DMS53 (cell line): Measurements from ENCODE around the gene ATP2C1.
A peak's percentile ranks its signal among the peaks of the same experiment; 100 is the strongest.

Source experiments
- DNase-seq: peaks from one replicate; lab custom pipeline; 2025; lab: John Stamatoyannopoulos, UW

Gene ATP2C1

DNA sequence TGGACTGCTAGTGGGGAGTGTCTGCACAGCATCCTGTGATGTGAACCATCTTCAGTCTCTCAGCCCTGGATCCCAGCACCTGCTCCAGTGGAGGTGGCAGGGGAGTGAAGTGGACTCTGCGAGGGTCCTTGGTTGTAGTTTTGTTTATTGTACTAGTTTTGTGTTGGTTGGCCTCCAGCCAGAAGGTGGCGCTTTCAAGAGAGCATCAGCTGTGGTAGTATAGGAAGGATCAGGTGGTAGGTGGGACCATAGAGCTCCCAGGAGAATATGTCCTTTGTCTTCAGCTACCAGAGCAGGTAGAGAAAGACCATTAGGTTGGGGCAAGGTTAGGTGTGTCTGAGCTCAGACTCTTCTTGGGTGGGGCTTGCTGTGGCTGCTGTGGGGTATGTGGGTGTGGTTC, 153.7 kb downstream of the ATP2C1 start:
- DNase-seq: peak; percentile 8

DNA sequence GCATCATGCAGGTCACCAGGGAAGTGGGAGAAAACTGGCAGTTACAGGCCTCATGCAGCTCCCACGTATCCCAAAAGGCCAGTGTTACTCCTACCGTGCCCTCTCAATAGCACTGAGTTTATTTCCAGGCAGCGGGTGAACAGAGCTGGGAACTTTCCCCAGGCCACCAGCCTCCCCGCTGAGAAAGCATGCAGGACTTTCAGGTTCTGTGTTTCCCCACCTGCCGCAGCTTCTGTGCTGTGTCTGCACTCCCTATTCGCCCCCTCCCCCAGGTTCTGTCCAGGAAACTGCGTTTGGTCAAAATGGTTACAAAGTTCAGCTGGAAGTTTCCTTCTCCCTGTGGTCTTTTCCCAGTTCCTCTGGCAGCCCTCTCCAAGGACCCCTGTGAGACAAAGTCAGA, 154.1 kb downstream of the ATP2C1 start:
- DNase-seq: no peak

DNA sequence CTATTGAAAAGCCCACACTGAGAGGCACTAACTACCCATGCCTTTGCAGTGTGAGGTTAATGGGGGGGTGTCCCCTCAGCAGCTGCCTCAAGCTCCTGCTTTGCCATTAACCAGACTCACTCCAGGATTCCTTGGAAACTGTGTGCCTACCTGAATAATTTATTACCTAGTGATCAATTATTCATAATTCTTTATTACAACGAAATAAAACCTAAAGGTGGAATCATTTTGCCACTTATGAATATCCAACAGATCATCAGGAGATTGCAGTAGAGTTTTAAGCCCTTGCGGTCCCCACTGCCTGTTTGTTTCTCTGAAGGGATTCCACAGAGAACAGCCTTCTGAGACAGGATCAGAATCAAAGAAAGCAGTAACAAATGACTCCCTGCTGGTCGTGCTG, 156.1 kb downstream of the ATP2C1 start:
- no peak for DNase-seq

DNA sequence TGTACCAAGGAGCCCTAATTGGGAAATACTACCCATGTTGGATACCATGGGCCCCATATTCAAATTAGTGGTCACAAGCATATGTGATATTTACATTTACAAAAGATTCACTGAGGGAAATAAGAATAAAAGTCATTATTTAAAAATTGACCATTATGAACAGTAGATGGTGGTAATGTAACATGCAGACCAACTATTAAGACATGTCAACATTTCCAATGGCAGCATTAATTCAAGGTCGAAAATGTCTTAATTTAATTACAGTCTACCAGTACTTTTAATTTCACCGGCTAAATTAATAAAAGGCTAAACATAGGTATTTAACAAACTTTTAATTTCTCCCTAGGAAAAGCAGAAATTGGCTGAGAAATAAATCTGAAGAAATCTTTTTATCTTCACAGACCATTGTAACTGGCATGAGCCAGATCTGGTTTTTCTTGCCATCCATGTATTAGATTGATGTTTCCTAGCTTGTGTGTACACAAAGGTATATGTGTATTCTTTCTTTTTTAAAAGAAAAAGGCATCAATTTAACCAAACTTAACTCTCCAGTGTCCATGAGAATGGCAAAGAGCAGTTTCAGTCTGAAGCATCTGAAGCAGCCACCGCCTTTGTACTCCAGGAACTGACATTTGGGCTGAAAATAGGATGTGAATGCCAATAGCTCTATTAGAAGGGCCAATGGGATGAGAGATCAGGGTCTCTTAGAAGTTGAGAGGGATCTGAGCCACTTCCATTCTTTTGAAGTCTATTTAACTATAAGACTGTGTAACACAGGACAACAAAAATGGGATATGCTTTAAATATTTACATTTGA, 159.4 kb downstream of the ATP2C1 start:
- DNase-seq: peak; percentile 11
